ENCODE results near the gene IRF1. TPM values are rescaled to one million over a fixed set of nuclear protein-coding genes. Genes with fewer than 3 reads are reported as not detected.
"Not testable (repeated sequence)": the region's sequence is repeated elsewhere in the genome, so short reads cannot be mapped to it uniquely, and the experiment has no call there.

The IRF1 gene
- total RNA-seq, result 100 to 1,000 TPM in 1 of 2 donors, 10 to 100 TPM in 1; 97.7 to 126 TPM
- long read RNA-seq, full-length matches to known transcripts, result 30 of 68 reads
- long read RNA-seq, partial matches to known transcripts, result 11 of 68 reads
- long read RNA-seq, other reads (novel, unspliced or antisense), result 27 of 68 reads

GRCh38 chr5:132490484-132491367, at the start of gene IRF1:
TSS of gene IRF1 (minus strand) at chr5:132490773. CDS start at chr5:132489478, 1,295 bp downstream.
- peak; percentile 85 for ATAC-seq
- intact Hi-C loops (cut with DNase I, micrococcal nuclease), result no loop called here
- peak; percentile 95 to 97 for DNase-seq

GRCh38 chr5:132540149-132540548, 49.6 kb upstream of the IRF1 start:
- ATAC-seq, result no peak
- DNase-seq, result no peak
- intact Hi-C loops (cut with DNase I, micrococcal nuclease), result no loop called here

- no peak for DNase-seq
- no peak for ATAC-seq
- intact Hi-C loops (cut with DNase I, micrococcal nuclease), result no loop called here
These were observed 49.1 kb upstream of the IRF1 start for GRCh38 chr5:132539716-132540115.

GRCh38 chr5:132530946-132531345, 40.4 kb upstream of the IRF1 start:
- DNase-seq (no peak), ATAC-seq (no peak)
- intact Hi-C loops (cut with DNase I, micrococcal nuclease), result no loop called here

GRCh38 chr5:132528866-132529634, 38.5 kb upstream of the IRF1 start:
- intact Hi-C loops (cut with DNase I, micrococcal nuclease), result no loop called here
- DNase-seq (no peak), ATAC-seq (no peak)

- ATAC-seq (no peak), DNase-seq (no peak)
- intact Hi-C loops (cut with DNase I, micrococcal nuclease), result no loop called here
These were observed 37.4 kb upstream of the IRF1 start for GRCh38 chr5:132528021-132528420.

GRCh38 chr5:132526974-132527564, 36.5 kb upstream of the IRF1 start:
- ATAC-seq, result peak; percentile 6
- DNase-seq, result no peak
- intact Hi-C loops (cut with DNase I, micrococcal nuclease), result no loop called here

GRCh38 chr5:132526290-132526973, 35.9 kb upstream of the IRF1 start:
- ATAC-seq (peak; percentile 95), DNase-seq (peak in 1 of 2 donors; percentile 32)
- intact Hi-C loops (cut with DNase I, micrococcal nuclease), result no loop called here

GRCh38 chr5:132525299-132525724, 34.7 kb upstream of the IRF1 start:
- ATAC-seq (no peak), DNase-seq (no peak)
- intact Hi-C loops (cut with DNase I, micrococcal nuclease), result no loop called here

- ATAC-seq; intact Hi-C loops (cut with DNase I, micrococcal nuclease); DNase-seq: not testable (repeated sequence)
These were observed 34.3 kb upstream of the IRF1 start for GRCh38 chr5:132524877-132525276.

- DNase-seq; intact Hi-C loops (cut with DNase I, micrococcal nuclease); ATAC-seq: not testable (repeated sequence)
These were observed 31.5 kb upstream of the IRF1 start for GRCh38 chr5:132522067-132522466.

- DNase-seq; intact Hi-C loops (cut with DNase I, micrococcal nuclease); ATAC-seq: not testable (repeated sequence)
These were observed 23.2 kb upstream of the IRF1 start for GRCh38 chr5:132513618-132514336.

- intact Hi-C loops (cut with DNase I, micrococcal nuclease), result no loop called here
- ATAC-seq (no peak), DNase-seq (no peak)
These were observed 19.5 kb upstream of the IRF1 start for GRCh38 chr5:132510076-132510475.

- ATAC-seq, result peak; percentile 30
- intact Hi-C loops (cut with DNase I, micrococcal nuclease), result no loop called here
- DNase-seq, result no peak
These were observed 15.6 kb upstream of the IRF1 start for GRCh38 chr5:132506094-132506692.

GRCh38 chr5:132505641-132506040, 15.1 kb upstream of the IRF1 start:
- intact Hi-C loops (cut with DNase I, micrococcal nuclease), result no loop called here
- no peak for ATAC-seq
- no peak for DNase-seq

- intact Hi-C loops (cut with DNase I, micrococcal nuclease), result no loop called here
- peak; percentile 48 for ATAC-seq
- no peak for DNase-seq
These were observed 14.2 kb upstream of the IRF1 start for GRCh38 chr5:132504746-132505145.

- no peak for DNase-seq
- intact Hi-C loops (cut with DNase I, micrococcal nuclease), result no loop called here
- no peak for ATAC-seq
These were observed 12.7 kb upstream of the IRF1 start for GRCh38 chr5:132503244-132503643.

Measured in left colon (tissue), 2 donors.